Hematopoietic multipotent progenitor cell (in vitro differentiated cells): ENCODE measurements around the gene RASAL2. TPM values are rescaled to one million over a fixed set of nuclear protein-coding genes. Genes with fewer than 3 reads are reported as not detected.

Experiments used
- DNase-seq, 3 donors: peaks; one replicate each; pipeline ENCODE4 v3.0.0-alpha.2; 2011 to 2015; ENCODE audit warnings: low read depth in 2 of 3, low spot score in 2 of 3
- small RNA-seq: library from RNA; depleted of rRNA; stranded (forward); fragments of <200 nt; gene quantifications from one replicate; pipeline ENCODE3, GENCODE V24; 2012
- total RNA-seq: library from RNA; depleted of rRNA; stranded (reverse); fragments of >200 nt; gene quantifications from one replicate; pipeline ENCODE4 v1.2.3, GENCODE V29; 2012

Gene RASAL2
- total RNA-seq, 1 donor = 5.4 TPM

GRCh38 chr1:178528953-178529335 lies 435.0 kb downstream of the RASAL2 start:
- no peak for DNase-seq

- DNase-seq = no peak
Observed at GRCh38 chr1:178529364-178530036, 435.6 kb downstream of the RASAL2 start.

- no peak for DNase-seq
Observed at GRCh38 chr1:178530037-178530402, 436.1 kb downstream of the RASAL2 start.

GRCh38 chr1:178530502-178530901 lies 436.6 kb downstream of the RASAL2 start:
- no peak for DNase-seq

- DNase-seq = no peak
Observed at GRCh38 chr1:178531887-178532286, 438.0 kb downstream of the RASAL2 start.

- peak; percentile 54 to 80 (median 69) for DNase-seq
Observed at GRCh38 chr1:178532392-178532791, 438.5 kb downstream of the RASAL2 start.

- no peak for DNase-seq
Observed at GRCh38 chr1:178533121-178533946, 439.4 kb downstream of the RASAL2 start.

Small RNAs within 50 kb of the gene (small RNA-seq; reads per million reads assigned to genes)
- not detected for gene RF00017

Other genes with a start within 250 kb of the RASAL2 start
- 0.54 TPM for gene SEC16B, start 124.0 kb upstream of the RASAL2 start, total RNA-seq